Frontal cortex (tissue), 4 donors: ENCODE results near the gene SHOC2. TPM values are rescaled to one million over a fixed set of nuclear protein-coding genes. Genes with fewer than 3 reads are reported as not detected.

ENCODE experiments used
- DNase-seq, 2 donors: peaks; one replicate each; pipeline ENCODE4 v3.0.0; 2012; ENCODE audit warnings: low spot score in 2 of 2
- FAIRE-seq: peaks from 2 replicates; lab custom pipeline; 2012; peaks lifted over from hg19 to GRCh38; lab: Jason Lieb, UNC
- total RNA-seq: library from RNA; depleted of rRNA; stranded (reverse); fragments of >200 nt; gene quantifications from one replicate; pipeline ENCODE4 v1.2.3, GENCODE V29; 2014
- donor health status: control.
- donor health status: control.
- donor health status: control.

The SHOC2 gene
- total RNA-seq: 188 TPM

DNA sequence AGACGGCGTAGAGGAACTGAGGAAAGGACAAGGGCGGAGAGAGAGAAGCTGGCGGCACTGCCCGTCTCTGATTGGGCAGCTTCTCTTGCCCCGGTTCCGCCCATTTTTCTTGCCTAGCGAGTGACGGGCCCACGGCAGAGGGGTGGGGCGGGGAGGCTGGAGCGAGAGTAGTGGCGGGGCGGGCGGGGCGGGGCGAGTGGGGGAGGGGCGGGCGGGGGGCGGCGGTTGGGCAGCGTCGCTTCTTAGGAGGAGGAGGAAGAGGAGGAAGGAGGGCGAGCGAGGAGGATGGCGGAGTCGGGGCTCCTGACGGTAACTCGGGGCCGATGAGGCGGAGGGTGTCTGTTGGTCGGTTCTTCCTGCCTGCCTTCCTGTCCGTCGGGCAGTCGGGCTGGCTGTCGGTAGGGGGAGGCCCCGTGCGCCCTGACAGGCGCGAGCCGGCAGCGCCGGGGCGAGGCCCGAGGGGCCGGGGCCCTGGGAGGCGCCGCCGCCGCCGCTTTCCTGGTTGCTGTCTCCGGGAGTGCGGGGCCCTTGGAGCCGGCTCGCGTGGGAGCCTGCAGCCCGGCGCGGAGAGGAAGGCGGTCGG is at the start of gene SHOC2:
TSS of gene SHOC2 (plus strand) at position 256 of the 583 bp plus-strand sequence. CDS start 44,755 bp downstream, outside the sequence.
- DNase-seq: no peak
- no peak for FAIRE-seq

GRCh38 chr10:110870823-110871297 is 48.5 kb upstream of the SHOC2 start:
- DNase-seq (no peak), FAIRE-seq (no peak)

GRCh38 chr10:110871298-110872084 is 47.9 kb upstream of the SHOC2 start, which contains the start of gene PDCD4:
Gene PDCD4 (plus strand): TSS chr10:110871928. CDS start chr10:110876028, 4,100 bp downstream.
- peak; percentile 72 for FAIRE-seq
- DNase-seq: peak; percentile 88

- FAIRE-seq (no peak), DNase-seq (peak; percentile 32 to 53)
Observed at GRCh38 chr10:110872145-110872983, 47.0 kb upstream of the SHOC2 start.

DNA sequence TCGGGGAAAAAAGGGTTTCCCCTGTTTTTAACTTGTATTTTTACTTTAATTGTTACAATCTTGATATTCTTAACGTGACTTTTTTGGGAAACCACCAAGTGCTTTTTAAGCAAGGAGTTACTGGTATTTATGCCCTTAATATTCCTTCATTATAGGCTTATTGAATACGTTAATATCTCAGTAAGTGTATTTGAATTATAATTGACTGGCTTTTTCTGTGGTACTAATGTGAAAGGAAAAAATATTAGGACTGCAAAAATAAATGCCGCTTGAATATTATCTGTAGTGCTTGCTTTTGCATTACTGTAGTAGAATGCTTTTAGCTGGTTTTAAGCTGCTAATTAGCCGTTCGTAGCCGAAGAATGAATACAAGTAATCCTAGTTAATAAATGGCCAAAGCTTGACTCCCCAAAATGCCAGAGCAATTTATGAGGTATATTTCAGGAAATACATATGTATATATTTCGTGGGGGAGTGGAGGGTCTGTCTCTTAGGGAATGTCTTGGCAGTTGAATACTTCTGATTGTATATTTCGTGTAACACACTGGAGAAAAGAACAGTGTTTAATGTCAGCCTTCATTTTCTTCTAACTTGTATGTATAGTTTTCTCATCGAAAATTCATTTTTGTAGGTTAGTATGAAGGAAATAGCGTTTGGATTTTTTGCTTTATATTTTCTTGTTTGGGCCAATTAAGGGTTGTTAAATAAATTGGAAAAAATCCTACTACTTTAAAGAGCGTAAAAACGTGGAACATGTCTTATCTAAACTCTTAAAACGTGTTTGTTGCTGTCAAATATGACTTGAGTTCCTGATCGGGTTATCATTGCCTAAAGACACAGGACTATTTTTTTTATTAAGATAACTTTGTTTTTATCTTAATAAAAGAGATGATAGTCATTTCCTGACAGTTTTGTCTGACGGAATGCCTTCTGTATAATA is 46.1 kb upstream of the SHOC2 start:
- DNase-seq: no peak
- FAIRE-seq: peak; percentile 3

GRCh38 chr10:110873951-110874350 is 45.5 kb upstream of the SHOC2 start:
- DNase-seq: no peak
- FAIRE-seq: no peak

- no peak for FAIRE-seq
- DNase-seq: no peak
Observed at GRCh38 chr10:110876000-110876399, 43.4 kb upstream of the SHOC2 start.

DNA sequence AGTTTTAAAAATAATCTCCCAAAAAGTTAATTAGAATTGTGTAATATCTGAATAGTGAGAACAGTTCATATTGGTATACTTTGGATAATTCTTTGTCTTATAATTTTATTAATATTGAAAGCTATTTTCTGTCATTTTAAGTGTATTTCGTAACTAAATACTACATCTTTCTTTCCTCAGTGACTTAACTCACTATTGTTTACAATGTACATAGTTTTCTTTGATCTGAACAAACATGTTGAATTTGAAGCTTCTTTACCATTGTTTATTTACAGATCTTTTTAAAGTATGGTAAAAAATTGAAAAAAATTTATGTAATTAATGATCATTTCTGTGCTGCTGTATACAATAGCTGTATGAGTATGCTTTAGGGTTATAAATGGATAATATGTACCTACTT is 42.6 kb upstream of the SHOC2 start:
- DNase-seq (no peak), FAIRE-seq (peak; percentile 50)

- DNase-seq (no peak), FAIRE-seq (no peak)
Observed at GRCh38 chr10:110880012-110880411, 39.4 kb upstream of the SHOC2 start.

GRCh38 chr10:110881247-110881646 is 38.2 kb upstream of the SHOC2 start:
- FAIRE-seq: no peak

GRCh38 chr10:110881905-110882304 is 37.5 kb upstream of the SHOC2 start:
- FAIRE-seq (no peak), DNase-seq (no peak)

More at GRCh38 chr10:110881247-110881646, 38.2 kb upstream of the SHOC2 start:
- no peak for DNase-seq

- no peak for FAIRE-seq
Observed at GRCh38 chr10:110883924-110884323, 35.5 kb upstream of the SHOC2 start.

GRCh38 chr10:110885932-110886674 is 33.3 kb upstream of the SHOC2 start:
- FAIRE-seq (no peak), DNase-seq (no peak)

More at GRCh38 chr10:110883924-110884323, 35.5 kb upstream of the SHOC2 start:
- no peak for DNase-seq

DNA sequence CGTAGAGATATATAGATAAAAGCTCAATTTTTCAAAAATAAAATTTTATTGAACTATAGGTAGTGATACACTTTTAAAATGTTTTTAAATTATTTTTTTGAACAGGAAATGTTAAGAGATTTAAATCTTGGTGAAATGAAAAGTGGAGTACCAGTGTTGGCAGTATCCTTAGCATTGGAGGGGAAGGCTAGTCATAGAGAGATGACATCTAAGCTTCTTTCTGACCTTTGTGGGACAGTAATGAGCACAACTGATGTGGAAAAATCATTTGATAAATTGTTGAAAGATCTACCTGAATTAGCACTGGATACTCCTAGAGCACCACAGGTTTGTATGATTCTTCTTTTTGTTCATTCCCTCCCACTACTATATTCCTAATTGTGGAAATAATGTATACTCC is 31.8 kb upstream of the SHOC2 start:
- no peak for FAIRE-seq

GRCh38 chr10:110892602-110893288 is 26.7 kb upstream of the SHOC2 start:
- FAIRE-seq (peak; percentile 6), DNase-seq (no peak)

More for the DNA sequence above, 31.8 kb upstream of the SHOC2 start:
- no peak for DNase-seq

DNA sequence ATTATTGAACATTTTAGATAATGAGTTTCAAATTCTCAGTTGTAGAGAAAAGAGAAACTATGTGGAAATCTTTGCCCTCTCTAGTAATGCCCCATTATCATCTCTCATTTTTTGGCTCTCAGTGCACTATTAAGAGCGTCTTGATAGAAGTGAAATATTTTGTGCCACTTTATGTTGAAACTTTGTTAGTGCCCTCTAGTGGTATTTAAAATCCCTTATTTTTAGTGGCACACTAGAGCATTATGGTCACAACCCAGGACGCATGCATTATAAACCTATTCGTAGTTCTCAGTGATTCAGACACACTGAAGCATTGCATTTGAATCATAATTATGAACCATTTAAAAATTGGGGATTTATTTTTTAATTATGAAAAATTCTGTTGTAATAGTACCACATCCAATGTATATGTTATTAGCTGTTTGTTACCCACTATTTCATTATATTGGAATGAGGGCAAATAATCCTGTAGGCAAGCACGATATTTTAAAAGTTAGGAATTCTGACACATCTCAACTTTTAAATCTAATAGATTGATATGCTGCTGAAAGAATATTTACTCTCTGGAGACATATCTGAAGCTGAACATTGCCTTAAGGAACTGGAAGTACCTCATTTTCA is 25.7 kb upstream of the SHOC2 start:
- peak; percentile 89 for FAIRE-seq
- DNase-seq: peak in 1 of 2 donors; percentile 18

GRCh38 chr10:110897184-110897583 is 22.2 kb upstream of the SHOC2 start:
- FAIRE-seq: no peak
- no peak for DNase-seq
